Measurements from ENCODE around the gene SIX3. TPM values are rescaled to one million over a fixed set of nuclear protein-coding genes. Genes with fewer than 3 reads are reported as not detected.

SIX3 gene
- total RNA-seq, 1 experiment from 2014 or later, result not detected

GRCh38 chr2:44929159-44929734 is 12.3 kb upstream of the SIX3 start:
- no peak for DNase-seq (ENCODE audit: low read depth, low spot score)
- in situ Hi-C loops (cut with HindIII; ENCODE audit: low pct_unique_long_range_greater_than_20kb, low sequenced_read_pairs), result no loop called here

- in situ Hi-C loops (cut with HindIII; ENCODE audit: low pct_unique_long_range_greater_than_20kb, low sequenced_read_pairs), result no loop called here
- no peak for DNase-seq (ENCODE audit: low read depth, low spot score)
Measured at GRCh38 chr2:44929735-44930273, 11.7 kb upstream of the SIX3 start.

- no peak for DNase-seq (ENCODE audit: low read depth, low spot score)
- in situ Hi-C loops (cut with HindIII; ENCODE audit: low pct_unique_long_range_greater_than_20kb, low sequenced_read_pairs), result no loop called here
Measured at GRCh38 chr2:44930274-44931197, 11.0 kb upstream of the SIX3 start.

GRCh38 chr2:44931198-44931780 is 10.2 kb upstream of the SIX3 start:
- in situ Hi-C loops (cut with HindIII; ENCODE audit: low pct_unique_long_range_greater_than_20kb, low sequenced_read_pairs), result no loop called here
- no peak for DNase-seq (ENCODE audit: low read depth, low spot score)

- DNase-seq (ENCODE audit: low read depth, low spot score), result no peak
- in situ Hi-C loops (cut with HindIII; ENCODE audit: low pct_unique_long_range_greater_than_20kb, low sequenced_read_pairs), result no loop called here
Measured at GRCh38 chr2:44932079-44932478, 9.4 kb upstream of the SIX3 start.

GRCh38 chr2:44932564-44933392 is 8.7 kb upstream of the SIX3 start:
- in situ Hi-C loops (cut with HindIII; ENCODE audit: low pct_unique_long_range_greater_than_20kb, low sequenced_read_pairs), result no loop called here
- DNase-seq (ENCODE audit: low read depth, low spot score), result no peak

GRCh38 chr2:44933434-44933951 is 8.0 kb upstream of the SIX3 start:
- no peak for DNase-seq (ENCODE audit: low read depth, low spot score)
- in situ Hi-C loops (cut with HindIII; ENCODE audit: low pct_unique_long_range_greater_than_20kb, low sequenced_read_pairs), result no loop called here

GRCh38 chr2:44934038-44934982 is 7.2 kb upstream of the SIX3 start:
- in situ Hi-C loops (cut with HindIII; ENCODE audit: low pct_unique_long_range_greater_than_20kb, low sequenced_read_pairs), result no loop called here
- DNase-seq (ENCODE audit: low read depth, low spot score), result no peak

- in situ Hi-C loops (cut with HindIII; ENCODE audit: low pct_unique_long_range_greater_than_20kb, low sequenced_read_pairs), result no loop called here
- DNase-seq (ENCODE audit: low read depth, low spot score), result no peak
Measured at GRCh38 chr2:44934983-44935728, 6.3 kb upstream of the SIX3 start.

- in situ Hi-C loops (cut with HindIII; ENCODE audit: low pct_unique_long_range_greater_than_20kb, low sequenced_read_pairs), result no loop called here
- DNase-seq (ENCODE audit: low read depth, low spot score), result no peak
Measured at GRCh38 chr2:44935729-44936098, 5.8 kb upstream of the SIX3 start.

GRCh38 chr2:44936275-44936674 is 5.2 kb upstream of the SIX3 start:
- no peak for DNase-seq (ENCODE audit: low read depth, low spot score)
- in situ Hi-C loops (cut with HindIII; ENCODE audit: low pct_unique_long_range_greater_than_20kb, low sequenced_read_pairs), result no loop called here

GRCh38 chr2:44936715-44937687 is 4.5 kb upstream of the SIX3 start:
- in situ Hi-C loops (cut with HindIII; ENCODE audit: low pct_unique_long_range_greater_than_20kb, low sequenced_read_pairs), result no loop called here
- DNase-seq (ENCODE audit: low read depth, low spot score), result no peak

GRCh38 chr2:44937688-44938240 is 3.7 kb upstream of the SIX3 start:
- DNase-seq (ENCODE audit: low read depth, low spot score), result no peak
- in situ Hi-C loops (cut with HindIII; ENCODE audit: low pct_unique_long_range_greater_than_20kb, low sequenced_read_pairs), result no loop called here

- DNase-seq (ENCODE audit: low read depth, low spot score), result no peak
- in situ Hi-C loops (cut with HindIII; ENCODE audit: low pct_unique_long_range_greater_than_20kb, low sequenced_read_pairs), result no loop called here
Measured at GRCh38 chr2:44938287-44939105, 3.0 kb upstream of the SIX3 start.
